PC-3 (cell line): ENCODE results near the gene DNLZ.

Experiments
- CTCF ChIP-seq: fragments of 300-600 bp; sonication (generic); conservative IDR thresholded peaks from 2 replicates; pipeline ENCODE4 v1.5.1; 2017; ENCODE audit warnings: antibody characterized with exemption, low read depth, mild to moderate bottlenecking, low read length
- EZH2 ChIP-seq: fragments of 300-600 bp; sonication (generic); IDR thresholded peaks from one replicate; pipeline ENCODE4 v1.6.1; 2017; ENCODE audit warnings: antibody characterized with exemption, mild to moderate bottlenecking, low read length; ENCODE audit not compliant: unreplicated experiment
- EZH2phosphoT487 ChIP-seq: fragments of 300-600 bp; sonication (generic); IDR thresholded peaks from 2 replicates; pipeline ENCODE4 v1.6.1; 2018; ENCODE audit warnings: mild to moderate bottlenecking, antibody characterized with exemption, low read length, borderline replicate concordance

GRCh38 chr9:136392538-136393449, 29.2 kb upstream of the DNLZ start:
- no peak for TF ChIP-seq CTCF
- TF ChIP-seq EZH2phosphoT487: no peak
- no peak for TF ChIP-seq EZH2
